ENCODE data around the gene CES3.

DNA sequence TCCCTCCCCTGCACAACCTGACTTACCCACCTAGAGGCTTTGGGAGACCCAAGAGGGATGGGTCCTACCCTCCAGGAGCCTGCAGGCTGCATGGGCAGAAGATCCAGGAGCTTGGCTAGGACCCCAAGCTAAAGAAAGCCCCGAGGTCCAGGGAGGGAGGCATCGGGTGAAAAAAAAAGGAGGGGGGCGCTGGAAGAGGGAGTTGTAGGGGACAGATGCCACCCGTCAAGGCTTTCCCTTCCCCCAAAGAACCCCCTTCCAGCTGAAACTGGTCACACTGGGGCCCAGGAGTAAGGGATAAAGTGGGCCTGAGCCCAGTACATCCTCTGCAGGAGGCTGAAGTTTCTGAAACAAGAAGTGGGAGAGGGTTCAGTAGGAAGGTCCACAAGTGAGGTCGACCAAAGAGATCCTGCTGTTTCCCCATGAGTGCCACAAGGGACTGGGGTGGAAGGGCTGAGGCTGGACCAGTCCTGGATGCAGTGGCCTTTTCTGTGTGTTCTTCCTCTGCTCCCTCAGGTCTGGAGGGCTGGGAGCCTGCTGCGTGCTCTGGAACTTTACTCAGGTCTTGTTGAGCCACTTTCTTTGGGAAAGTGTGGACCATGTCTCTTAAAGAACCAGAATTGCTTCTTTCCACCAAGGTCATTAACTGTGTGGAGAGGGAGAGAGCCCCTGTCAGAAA is 53.7 kb downstream of the CES3 start:
- TF ChIP-seq ZNF274 (IDR thresholded peaks at IDR 0.05; ENCODE audit: low read depth, low read length), result no peak
- no peak for TF ChIP-seq SUZ12 (IDR thresholded peaks at IDR 0.05; ENCODE audit: extremely low read depth, insufficient read depth, insufficient read length)
